H1 (cell line): Measurements from ENCODE around the gene ZNF565. TPM values are rescaled to one million over a fixed set of nuclear protein-coding genes. Genes with fewer than 3 reads are reported as not detected.

Experiments
- CTCF ChIA-PET: fragments of 300-600 bp; sonication (Branson Sonifier 250); formaldehyde crosslinking; loops from one replicate; lab custom pipeline; 2021; ENCODE audit not compliant: partially characterized antibody; lab: Charles Lee
- POLR2A ChIA-PET: fragments of 300-600 bp; sonication (Branson Sonifier 250); formaldehyde crosslinking; loops from one replicate; lab custom pipeline; 2021; ENCODE audit warnings: inconsistent platforms; ENCODE audit not compliant: partially characterized antibody; lab: Charles Lee
- DNase-seq, 2 experiments: peaks; one replicate each; pipeline versions ENCODE4 v3.0.0 to v3.0.0-alpha.2; 2010 to 2022; ENCODE audit warnings: low spot score in 2 of 2, low read depth in 1 of 2, mixed read lengths in 1 of 2
- FAIRE-seq: peaks from 2 replicates; lab custom pipeline; 2011; peaks lifted over from hg19 to GRCh38; lab: Jason Lieb, UNC
- H2AFZ ChIP-seq: 2 replicates; pipeline ENCODE4 v1.8.1; 2012; ENCODE audit warnings: low read length, inconsistent platforms
- H2AK5ac ChIP-seq: 2 replicates; pipeline ENCODE4 v1.6.1; 2013; ENCODE audit warnings: low read depth, low read length
- H2BK120ac ChIP-seq: replicated peaks from 2 replicates; pipeline ENCODE3; 2013; ENCODE audit warnings: low read depth, low read length, inconsistent platforms
- H2BK12ac ChIP-seq: 2 replicates; pipeline ENCODE4 v1.6.1; 2013; ENCODE audit warnings: low read depth, low read length
- H2BK15ac ChIP-seq: 2 replicates; pipeline ENCODE4 v1.6.1; 2013; ENCODE audit warnings: low read length
- H2BK20ac ChIP-seq: 2 replicates; pipeline ENCODE4 v1.6.1; 2013; ENCODE audit warnings: low read length
- H2BK5ac ChIP-seq: 2 replicates; pipeline ENCODE4 v1.6.1; 2013; ENCODE audit warnings: low read depth, low read length
- H3K14ac ChIP-seq: 2 replicates; pipeline ENCODE4 v1.6.1; 2013; ENCODE audit warnings: inconsistent platforms; ENCODE audit not compliant: insufficient read length
- H3K18ac ChIP-seq: 2 replicates; pipeline ENCODE4 v1.6.1; 2013; ENCODE audit warnings: low read length; ENCODE audit errors: extremely low read depth
- H3K23ac ChIP-seq: 2 replicates; pipeline ENCODE4 v1.6.1; 2013; ENCODE audit warnings: inconsistent platforms; ENCODE audit not compliant: insufficient read length
- H3K23me2 ChIP-seq: 2 replicates; pipeline ENCODE4 v1.6.1; 2013; ENCODE audit warnings: low read depth, low read length
- H3K27ac ChIP-seq: 2 replicates; pipeline ENCODE4 v1.6.1; 2011; ENCODE audit warnings: low read depth, low read length, inconsistent platforms
- H3K27me3 ChIP-seq, 4 experiments: replicated peaks in 1 of 4; 1 replicate in 1 of 4; 2 replicates in 3 of 4; pipeline versions ENCODE4 v1.6.1 to v1.8.1; 2011 to 2013; ENCODE audit warnings: low read length in 3 of 4, mild to moderate bottlenecking in 3 of 4, inconsistent platforms in 2 of 4, mixed read lengths in 2 of 4, moderate library complexity in 1 of 4; ENCODE audit not compliant: control insufficient read depth in 3 of 4, insufficient read depth in 3 of 4; ENCODE audit errors: extremely low read depth in 1 of 4
- H3K36me3 ChIP-seq, 4 experiments: 2 replicates each; pipeline versions ENCODE4 v1.6.1 to v1.8.1; 2011 to 2013; ENCODE audit warnings: mild to moderate bottlenecking in 4 of 4, low read length in 3 of 4, moderate library complexity in 2 of 4, control low read depth in 1 of 4, inconsistent platforms in 1 of 4; ENCODE audit not compliant: insufficient read depth in 4 of 4, control insufficient read depth in 2 of 4
- H3K4ac ChIP-seq: replicated peaks from 2 replicates; pipeline ENCODE3; 2013; ENCODE audit warnings: low read length, low read depth, mixed read lengths, inconsistent platforms; ENCODE audit not compliant: insufficient read length
- H3K4me1 ChIP-seq, 4 experiments: replicated peaks in 1 of 4; 1 replicate in 1 of 4; 2 replicates in 3 of 4; pipeline versions ENCODE4 v1.6.1 to v1.8.1; 2011 to 2013; ENCODE audit warnings: low read length in 3 of 4, inconsistent platforms in 2 of 4, mixed read lengths in 1 of 4; ENCODE audit not compliant: insufficient read depth in 4 of 4, control insufficient read depth in 3 of 4
- H3K4me2 ChIP-seq, 2 experiments: 2 replicates each; pipeline versions ENCODE4 v1.6.1 to v1.8.1; 2011 to 2013; ENCODE audit warnings: low read depth in 2 of 2, low read length in 2 of 2, control low read depth in 1 of 2, inconsistent platforms in 1 of 2, mild to moderate bottlenecking in 1 of 2; ENCODE audit not compliant: insufficient read depth in 1 of 2
- H3K4me3 ChIP-seq, 4 experiments: fragments of 200-600, 300-600 bp in 1 of 4; sonication (generic), shearing (Covaris generic), sonication (Bioruptor Twin) in 1 of 4; 2 replicates each; pipeline versions ENCODE4 v1.5.1 to v1.8.1; 2011 to 2016; ENCODE audit warnings: low read length in 4 of 4, low read depth in 3 of 4, control low read depth in 2 of 4, inconsistent platforms in 2 of 4, mild to moderate bottlenecking in 2 of 4, mixed read lengths in 1 of 4, moderate library complexity in 1 of 4; ENCODE audit not compliant: insufficient read depth in 2 of 4; ENCODE audit errors: extremely low read depth in 1 of 4
- H3K56ac ChIP-seq: replicated peaks from 2 replicates; pipeline ENCODE3; 2013; ENCODE audit warnings: low read depth, mild to moderate bottlenecking, mixed read lengths, low read length, inconsistent platforms; ENCODE audit not compliant: insufficient read length
- H3K79me1 ChIP-seq: 2 replicates; pipeline ENCODE4 v1.6.1; 2013; ENCODE audit warnings: low read depth, low read length, control low read depth
- H3K79me2 ChIP-seq, 2 experiments: 2 replicates each; pipeline versions ENCODE4 v1.6.1 to v1.8.1; 2012 to 2013; ENCODE audit warnings: low read length in 2 of 2, mild to moderate bottlenecking in 2 of 2, inconsistent platforms in 1 of 2; ENCODE audit not compliant: insufficient read depth in 2 of 2, control insufficient read depth in 1 of 2
- H3K9ac ChIP-seq, 4 experiments: replicated peaks in 1 of 4; 1 replicate in 1 of 4; 2 replicates in 3 of 4; pipeline versions ENCODE4 v1.6.1 to v1.8.1; 2011 to 2013; ENCODE audit warnings: low read depth in 3 of 4, low read length in 3 of 4, control low read depth in 2 of 4, mild to moderate bottlenecking in 2 of 4, moderate library complexity in 2 of 4, inconsistent platforms in 1 of 4; ENCODE audit errors: extremely low read depth in 1 of 4
- H3K9me3 ChIP-seq, 2 experiments: 2 replicates each; pipeline versions ENCODE4 v1.6.1 to v1.8.1; 2012 to 2013; ENCODE audit warnings: mild to moderate bottlenecking in 2 of 2, moderate library complexity in 2 of 2, control low read depth in 1 of 2, inconsistent platforms in 1 of 2, low read depth in 1 of 2, low read length in 1 of 2, mixed read lengths in 1 of 2; ENCODE audit not compliant: insufficient read depth in 2 of 2
- H4K20me1 ChIP-seq, 2 experiments: replicated peaks in 1 of 2; 2 replicates each; pipeline versions ENCODE3 to v1.8.1; 2011 to 2013; ENCODE audit warnings: inconsistent platforms in 2 of 2, low read length in 2 of 2, mild to moderate bottlenecking in 1 of 2; ENCODE audit not compliant: insufficient read depth in 2 of 2, control insufficient read depth in 1 of 2
- H4K5ac ChIP-seq: 2 replicates; pipeline ENCODE4 v1.6.1; 2013; ENCODE audit warnings: low read length, low read depth, mixed read lengths, inconsistent platforms; ENCODE audit not compliant: insufficient read length
- H4K8ac ChIP-seq: 2 replicates; pipeline ENCODE4 v1.8.0; 2013; ENCODE audit warnings: mild to moderate bottlenecking, moderate library complexity, low read length, inconsistent platforms; ENCODE audit not compliant: insufficient read depth; ENCODE audit errors: extremely low read depth
- H4K91ac ChIP-seq: replicated peaks from 2 replicates; pipeline ENCODE3; 2013; ENCODE audit warnings: low read length, mixed read lengths, inconsistent platforms; ENCODE audit not compliant: insufficient read length
- CHD2 ChIP-seq: IDR thresholded peaks from 2 replicates; pipeline ENCODE4 v1.6.1; 2012; ENCODE audit warnings: low read length, improper control_type of control experiment
- CTBP2 ChIP-seq: IDR thresholded peaks from 2 replicates; pipeline ENCODE4 v1.7.0; 2011; ENCODE audit warnings: borderline replicate concordance, mild to moderate bottlenecking, moderate library complexity, mixed read lengths, low read length; ENCODE audit not compliant: insufficient read depth, insufficient read length
- EGR1 ChIP-seq: IDR thresholded peaks from 2 replicates; pipeline ENCODE4 v1.6.1; 2011; ENCODE audit warnings: low read depth, low read length, borderline replicate concordance
- KDM5A ChIP-seq: fragments of 200-600 bp; IDR thresholded peaks from 2 replicates; pipeline ENCODE4 v1.7.1; 2012; ENCODE audit warnings: mild to moderate bottlenecking, low read length, inconsistent platforms, mixed read lengths
- NANOG ChIP-seq: IDR thresholded peaks from 2 replicates; pipeline ENCODE4 v1.6.1; 2011; ENCODE audit warnings: low read length, low read depth, mild to moderate bottlenecking, inconsistent platforms; ENCODE audit not compliant: insufficient read depth, poor library complexity, severe bottlenecking
- PHF8 ChIP-seq: fragments of 200-600 bp; sonication (generic); conservative IDR thresholded peaks from 2 replicates; pipeline ENCODE4 v1.7.1; 2012; ENCODE audit warnings: low read depth, mild to moderate bottlenecking, inconsistent platforms, low read length, moderate library complexity
- RBBP5 ChIP-seq: IDR thresholded peaks from 2 replicates; pipeline ENCODE4 v1.7.1; 2012; ENCODE audit warnings: low read depth, mild to moderate bottlenecking, inconsistent platforms, low read length, moderate library complexity, borderline replicate concordance
- SIX5 ChIP-seq: IDR thresholded peaks from 2 replicates; pipeline ENCODE4 v1.6.1; 2011; ENCODE audit warnings: mild to moderate bottlenecking, low read depth, low read length
- SUZ12 ChIP-seq: fragments of 200-600 bp; sonication (generic); IDR thresholded peaks from 2 replicates; pipeline ENCODE4 v1.6.1; 2012; ENCODE audit warnings: mild to moderate bottlenecking, inconsistent platforms, low read length, moderate library complexity, mixed read lengths
- TBP ChIP-seq: IDR thresholded peaks from 2 replicates; pipeline ENCODE4 v1.6.1; 2011; ENCODE audit warnings: low read depth, low read length, improper control_type of control experiment
- WGBS, 2 experiments: shearing (Covaris generic) in 1 of 2; methylation state at CpG; one replicate each; pipeline versions ENCODE4 v1.1.6 to v1.1.7; 2013 to 2015; ENCODE audit warnings: low lambda C conversion rate in 2 of 2, mixed read lengths in 2 of 2, inconsistent platforms in 1 of 2, low coverage in 1 of 2, missing lambda C conversion rate in 1 of 2; ENCODE audit not compliant: insufficient replicate concordance in 2 of 2, insufficient coverage in 1 of 2, insufficient read length in 1 of 2; ENCODE audit errors: extremely low coverage in 1 of 2, missing lambda C conversion rate in 1 of 2; 5-methylcytosine and 5-hydroxymethylcytosine counted together
- polyA plus RNA-seq, 7 experiments: library from polyadenylated mRNA; depleted of rRNA in 3 of 7; stranded (reverse) in 5 of 7; unstranded in 2 of 7; fragments of >200 nt in 5 of 7; fragments of 200-250 nt in 2 of 7; gene quantifications; 1 replicate in 5 of 7; 2 replicates in 1 of 7; 4 replicates in 1 of 7; pipeline versions ENCODE4 v1.2.1 to v1.2.3, GENCODE V29; 2011 to 2013; ENCODE audit warnings: missing spikeins in 2 of 7, mixed read lengths in 2 of 7
- total RNA-seq: library from RNA; stranded (reverse); fragmentation: NEBNext Ultra II Directional; extraction: Animal tissue kit (Norgen Biotek cat#: 25700); gene quantifications from 2 replicates; pipeline ENCODE4 v1.2.1, GENCODE V29; 2021

ZNF565 gene
- total and polyA plus RNA-seq, 2 of the 8 experiments (the other 6 are each of a cell fraction or from before 2014, with no cell fraction given) = 0.89 to 3.1 TPM

DNA sequence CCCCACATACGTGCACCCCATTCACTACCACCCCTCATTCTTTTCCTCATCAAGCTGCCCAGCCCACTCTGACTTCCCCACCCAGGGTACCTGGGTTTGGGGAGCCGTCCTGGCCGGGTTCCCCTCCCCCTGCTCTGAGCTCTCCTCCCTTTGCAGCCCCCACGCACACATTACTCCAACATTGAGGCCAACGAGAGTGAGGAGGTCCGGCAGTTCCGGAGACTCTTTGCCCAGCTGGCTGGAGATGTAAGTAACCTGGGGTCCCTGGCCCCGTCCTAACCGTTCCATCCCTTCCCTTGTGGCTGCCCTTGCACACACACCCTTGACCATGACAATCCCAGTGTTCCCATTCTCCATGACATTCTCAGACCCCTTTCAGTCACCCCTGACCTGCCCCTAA is 72.0 kb downstream of the ZNF565 start:
- 93% methylated on average over 9 of the region's 9 CpGs; no CpG with 5 or more reads in 1 of the 2 experiments for WGBS, 2 experiments
- H3K23ac ChIP-seq = no peak overlapping the region
- no peaks in the 10 kb centered on the region for H3K27me3 ChIP-seq
- H2BK15ac ChIP-seq = no peak overlapping the region
- H3K4me3 ChIP-seq = no peak overlapping the region
- ChIA-PET POLR2A (interaction anchor here (1.2 to 2.3 kb wide), 2 partner anchors 9 to 10 kb away, joined by 3 to 7 read pairs; partner anchors contain the start of gene COX7A1), CTCF (interaction anchor here (1.3 to 1.5 kb wide), 2 partner anchors 13 to 15 kb away, joined by 3 to 5 read pairs; no protein-coding TSS in a partner anchor)
- H4K8ac ChIP-seq = no peak overlapping the region
- no peak for DNase-seq
- H3K4ac ChIP-seq = no peak overlapping the region
- no peak overlapping the region for H2BK12ac ChIP-seq
- H3K79me2 ChIP-seq = peaks cover 0 to 12% of the 10 kb centered on the region in 2 experiments; a peak in 1 of 4 replicates
- no peak overlapping the region for H4K91ac ChIP-seq
- no peak overlapping the region for H3K9ac ChIP-seq
- no peak overlapping the region for H4K5ac ChIP-seq
- H4K20me1 ChIP-seq = peaks cover 0 to 8% of the 10 kb centered on the region in 2 experiments
- H3K4me1 ChIP-seq = peaks cover 0 to 3% (median 3%) of the 10 kb centered on the region in 4 experiments; a peak in 3 of 7 replicates
- no peaks in the 10 kb centered on the region for H3K9me3 ChIP-seq
- FAIRE-seq = no peak
- H3K27ac ChIP-seq = no peak overlapping the region
- peaks cover 17 to 41% (median 38%) of the 10 kb centered on the region in 4 experiments for H3K36me3 ChIP-seq
- TF ChIP-seq TBP (no peak), PHF8 (no peak), KDM5A (no peak), EGR1 (no peak), RBBP5 (no peak), CTBP2 (no peak), CHD2 (no peak), NANOG (no peak), SIX5 (no peak), SUZ12 (no peak)
- H3K23me2 ChIP-seq = peaks cover 13% of the 10 kb centered on the region; the same call in 1 of the 2 replicates
- no peak overlapping the region for H2BK120ac ChIP-seq
- no peak overlapping the region; a peak in 1 of 4 replicates for H3K4me2 ChIP-seq
- no peak overlapping the region for H2BK20ac ChIP-seq
- no peak overlapping the region for H2BK5ac ChIP-seq
- no peak overlapping the region for H2AK5ac ChIP-seq
- peaks cover 3% of the 10 kb centered on the region for H3K79me1 ChIP-seq
- no peak overlapping the region for H3K18ac ChIP-seq
- H3K56ac ChIP-seq = no peak overlapping the region
- no peak overlapping the region for H3K14ac ChIP-seq
- no peak overlapping the region for H2AFZ ChIP-seq
